Ovary (tissue), 9 donors: Measurements from ENCODE around the gene DNMT3A. TPM values are rescaled to one million over a fixed set of nuclear protein-coding genes. Genes with fewer than 3 reads are reported as not detected.

Source experiments
- DNase-seq, 5 donors: peaks; one replicate each; pipeline ENCODE4 v3.0.0-alpha.2; 2019 to 2020
- H3K27ac ChIP-seq, 2 donors: fragments of 200-600 bp; one replicate each; pipeline versions ENCODE4 v1.5.1 to v1.8.0; 2019 to 2022
- H3K27me3 ChIP-seq: fragments of 200-600 bp; one replicate; pipeline ENCODE4 v1.8.0; 2022
- H3K36me3 ChIP-seq: fragments of 200-600 bp; sonication (generic); one replicate; pipeline ENCODE4 v1.5.1; 2019
- H3K4me1 ChIP-seq: one replicate; pipeline ENCODE4 v1.8.1; 2013; ENCODE audit warnings: mild to moderate bottlenecking, moderate library complexity; ENCODE audit not compliant: insufficient read depth
- H3K4me3 ChIP-seq: fragments of 200-600 bp; sonication (generic); one replicate; pipeline ENCODE4 v1.5.1; 2017
- H3K9me3 ChIP-seq, 2 donors: fragments of 200-600 bp in 1 of 2; sonication (generic) in 1 of 2; one replicate each; pipeline versions ENCODE4 v1.5.1 to v1.8.1; 2013 to 2019; ENCODE audit warnings: mild to moderate bottlenecking in 1 of 2, moderate library complexity in 1 of 2
- CTCF ChIP-seq, 3 donors: fragments of 450-650 bp in 2 of 3; fragments of 200-600 bp in 1 of 3; IDR thresholded peaks; one replicate each; pipeline versions ENCODE4 v1.5.1 to v1.8.0; 2016 to 2022; ENCODE audit warnings: antibody characterized with exemption in 3 of 3, mild to moderate bottlenecking in 1 of 3
- EP300 ChIP-seq: sonication (generic); formaldehyde crosslinking; IDR thresholded peaks from one replicate; pipeline ENCODE4 v1.6.1; 2017; ENCODE audit warnings: antibody characterized with exemption
- POLR2A ChIP-seq: fragments of 450-650 bp; IDR thresholded peaks from one replicate; pipeline ENCODE4 v1.6.1; 2017; ENCODE audit warnings: antibody characterized with exemption, mild to moderate bottlenecking, moderate library complexity
- WGBS, 3 donors: extraction: QIAGEN DNeasy Blood & Tissue Kit in 1 of 3; methylation state at CpG; one replicate each; pipeline versions ENCODE4 v1.1.5 to v1.1.7; 2013 to 2017; 5-methylcytosine and 5-hydroxymethylcytosine counted together
- intact Hi-C, 4 donors: fragments of 100-400 bp; cut with DNase I; formaldehyde crosslinking; loops; one replicate each; pipeline versions ENCODE4 v1.11.0 to v1.15.1; 2022 to 2023
- polyA plus RNA-seq, 2 donors: library from polyadenylated mRNA; stranded (reverse); fragments of 200-250 nt in 1 of 2; fragments of 350-450 nt in 1 of 2; fragmentation: Illumina TruSeq in 1 of 2; extraction: RNeasy Lipid Tissue Mini Kit (QIAGEN cat#74804) in 1 of 2; gene quantifications; one replicate each; pipeline ENCODE4 v1.2.3, GENCODE V29; 2013 to 2014
- total RNA-seq, 7 donors: library from RNA; depleted of rRNA in 2 of 7; stranded (reverse); fragments of >200 nt in 2 of 7; fragmentation: NEBNext Ultra II Directional in 3 of 7; extraction: Animal tissue kit (Norgen Biotek cat#: 25700) in 3 of 7; gene quantifications; one replicate each; pipeline versions ENCODE4 v1.1.0 to v1.2.4, GENCODE V29; 2016 to 2023
- donor health status: DM: no; HTN: no; CAD: no; lungs with moderate emphysema.
- donor health status: DM: no; HTN: no; CAD: no.
- donor health status: Bipolar disorder and iron deficiency.
- donor health status: DM: yes; HTN: yes; CAD: no.
- donor health status: DM: no; HTN: no; CAD: no.
- donor health status: DM: yes; HTN: yes; CAD: no.

The DNMT3A gene
- total and polyA plus RNA-seq, 9 donors: 11.3 to 72.7 (median 46.7) TPM

GRCh38 chr2:25250331-25251070 lies 91.2 kb downstream of the DNMT3A start:
- intact Hi-C loops: no loop called here
- 52 to 62% (median 62%) methylated on average over 28 of the region's 28 CpGs for WGBS, 3 donors
- Histone ChIP-seq H3K4me3 (no peak overlapping the region), H3K36me3 (no peaks in the 10 kb centered on the region), H3K9me3 (no peaks in the 10 kb centered on the region), H3K27ac (peak overlapping the region; percentile 25 to 90), H3K4me1 (peaks cover 17% of the 10 kb centered on the region), H3K27me3 (no peaks in the 10 kb centered on the region)
- TF ChIP-seq EP300: no peak
- no peak for TF ChIP-seq POLR2A
- no peak for TF ChIP-seq CTCF (IDR thresholded peaks at IDR 0.05)
- DNase-seq: no peak

GRCh38 chr2:25249785-25250184 lies 91.9 kb downstream of the DNMT3A start:
- no peaks in the 10 kb centered on the region for H3K27me3 ChIP-seq
- H3K27ac ChIP-seq: peak overlapping the region in 1 of 2 donors; percentile 90
- TF ChIP-seq POLR2A (no peak), CTCF (IDR thresholded peaks at IDR 0.05) (no peak), EP300 (no peak)

GRCh38 chr2:25247792-25248512 lies 93.8 kb downstream of the DNMT3A start:
- 45 to 76% (median 49%) methylated on average over 20 of the region's 20 CpGs for WGBS, 3 donors
- no peak for DNase-seq
- H3K27ac ChIP-seq: peak overlapping the region in 1 of 2 donors; percentile 57
- intact Hi-C loops: no loop called here
- no peaks in the 10 kb centered on the region for H3K36me3 ChIP-seq
- H3K27me3 ChIP-seq: no peaks in the 10 kb centered on the region
- peaks cover 16% of the 10 kb centered on the region for H3K4me1 ChIP-seq
- TF ChIP-seq CTCF (IDR thresholded peaks at IDR 0.05) (no peak), EP300 (no peak), POLR2A (no peak)
- no peak overlapping the region for H3K4me3 ChIP-seq
- H3K9me3 ChIP-seq: no peaks in the 10 kb centered on the region

More at GRCh38 chr2:25249785-25250184, 91.9 kb downstream of the DNMT3A start:
- WGBS, 3 donors: 93 to 94% (median 94%) methylated on average over 4 of the region's 4 CpGs
- H3K4me1 ChIP-seq: peaks cover 17% of the 10 kb centered on the region
- no peaks in the 10 kb centered on the region for H3K36me3 ChIP-seq
- intact Hi-C loops: no loop called here
- DNase-seq: no peak
- no peak overlapping the region for H3K4me3 ChIP-seq
- H3K9me3 ChIP-seq: no peaks in the 10 kb centered on the region

GRCh38 chr2:25246558-25247290 lies 95.0 kb downstream of the DNMT3A start:
- Histone ChIP-seq H3K4me3 (no peak overlapping the region), H3K9me3 (no peaks in the 10 kb centered on the region), H3K27ac (peak overlapping the region in 1 of 2 donors; percentile 57), H3K27me3 (no peaks in the 10 kb centered on the region), H3K36me3 (no peaks in the 10 kb centered on the region), H3K4me1 (peaks cover 14% of the 10 kb centered on the region)
- intact Hi-C loops: no loop called here
- DNase-seq: no peak
- no peak for TF ChIP-seq EP300
- no peak for TF ChIP-seq CTCF (IDR thresholded peaks at IDR 0.05)
- TF ChIP-seq POLR2A: no peak
- WGBS, 3 donors: 87 to 93% (median 91%) methylated on average over 26 of the region's 26 CpGs
